NCI-H345 (cell line): ENCODE measurements around the gene SLC48A1.
"Not testable (repeated sequence)": the region's sequence is repeated elsewhere in the genome, so short reads cannot be mapped to it uniquely, and the experiment has no call there.

ENCODE experiments used
- DNase-seq: peaks from one replicate; lab custom pipeline; 2025; lab: John Stamatoyannopoulos, UW

SLC48A1 gene

GRCh38 chr12:47791351-47791746 lies 18.3 kb downstream of the SLC48A1 start:
- no peak for DNase-seq

DNA sequence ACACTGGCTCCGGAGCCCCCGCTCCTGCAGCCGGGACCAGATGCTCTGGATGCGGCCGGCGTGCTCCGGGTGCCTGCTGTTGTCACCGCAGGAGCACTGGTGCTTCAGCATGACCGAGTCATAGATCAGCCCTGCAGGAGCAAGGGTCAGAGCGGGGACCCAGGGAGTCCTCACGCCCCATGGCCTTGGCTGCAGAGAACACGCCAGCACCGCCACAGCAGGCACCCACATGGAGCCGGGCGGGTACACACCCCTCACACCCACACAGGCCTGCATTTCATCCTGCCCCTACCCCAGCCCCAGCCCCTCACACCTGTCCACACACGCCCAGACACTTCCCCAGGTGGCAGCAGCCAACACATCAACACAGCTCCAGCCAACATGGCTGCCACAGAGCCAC lies 18.8 kb downstream of the SLC48A1 start:
- DNase-seq = no peak

GRCh38 chr12:47793015-47793681 lies 20.1 kb downstream of the SLC48A1 start:
- no peak for DNase-seq

GRCh38 chr12:47794679-47795078 lies 21.6 kb downstream of the SLC48A1 start:
- no peak for DNase-seq

DNA sequence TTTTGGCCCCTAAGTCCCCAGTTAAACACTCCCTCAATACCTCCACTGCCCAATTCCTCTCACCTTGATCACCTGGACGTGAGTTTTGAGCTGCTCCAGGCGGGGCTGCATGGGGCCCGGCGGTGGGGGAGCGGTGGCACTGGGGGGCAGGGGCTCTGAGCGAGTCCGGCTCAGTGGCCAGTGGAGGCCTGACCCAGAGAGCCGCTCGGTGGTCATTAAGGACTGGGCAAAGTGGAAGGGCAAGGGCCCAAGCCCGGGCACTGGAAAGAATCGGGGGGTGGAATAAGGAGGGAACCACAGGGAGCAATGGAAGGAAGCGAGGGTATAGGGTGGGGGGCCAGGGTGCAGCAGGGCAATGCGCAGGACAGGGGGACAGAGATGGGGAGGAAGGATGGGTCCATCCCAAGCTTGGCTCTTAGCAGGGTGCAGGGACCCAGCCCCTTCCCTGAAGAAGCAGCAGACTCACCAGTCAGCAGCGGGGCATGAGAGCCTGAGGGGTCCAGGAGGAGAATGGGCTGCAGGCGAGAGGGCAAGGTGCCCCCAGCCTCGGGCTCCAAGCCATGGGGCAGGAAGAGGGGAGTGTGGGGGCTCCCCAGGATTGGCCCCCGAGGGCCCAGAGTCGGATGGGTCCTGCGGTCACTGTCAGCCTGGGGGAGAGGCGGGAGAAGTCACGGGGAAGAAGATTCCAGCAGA lies 22.2 kb downstream of the SLC48A1 start:
- DNase-seq = no peak

DNA sequence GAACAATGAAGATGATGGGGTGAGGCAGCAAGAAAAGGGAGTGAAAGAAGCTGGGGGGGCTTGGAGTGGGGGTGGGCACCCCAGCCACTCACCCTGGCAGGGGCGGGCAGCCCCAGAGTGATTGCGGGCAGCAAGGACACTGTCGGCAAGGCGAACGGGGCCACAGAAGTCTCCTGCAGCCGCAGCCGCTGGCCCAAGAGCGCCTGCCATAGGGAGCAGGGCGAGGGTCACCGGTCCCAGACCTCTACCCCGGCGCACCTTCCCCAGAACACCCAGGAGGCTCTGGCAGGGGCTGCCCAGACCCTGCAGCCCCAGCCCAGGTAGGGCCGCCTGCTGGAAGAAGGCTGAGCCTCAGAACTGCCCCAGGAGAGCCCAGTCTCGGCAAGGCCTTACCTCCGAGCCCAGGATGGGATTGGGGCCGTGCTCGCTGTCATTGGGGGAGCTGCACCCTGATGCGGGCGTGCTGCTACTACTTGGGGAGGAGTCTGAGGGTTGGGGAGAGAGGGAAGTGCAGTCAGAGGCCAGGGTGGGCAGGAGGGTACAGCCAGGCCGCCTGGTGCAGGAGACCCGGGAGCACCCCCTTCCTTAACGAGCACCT lies 22.9 kb downstream of the SLC48A1 start:
- no peak for DNase-seq

- peak; percentile 7 for DNase-seq
These were observed 24.4 kb downstream of the SLC48A1 start for GRCh38 chr12:47797441-47797840.

DNA sequence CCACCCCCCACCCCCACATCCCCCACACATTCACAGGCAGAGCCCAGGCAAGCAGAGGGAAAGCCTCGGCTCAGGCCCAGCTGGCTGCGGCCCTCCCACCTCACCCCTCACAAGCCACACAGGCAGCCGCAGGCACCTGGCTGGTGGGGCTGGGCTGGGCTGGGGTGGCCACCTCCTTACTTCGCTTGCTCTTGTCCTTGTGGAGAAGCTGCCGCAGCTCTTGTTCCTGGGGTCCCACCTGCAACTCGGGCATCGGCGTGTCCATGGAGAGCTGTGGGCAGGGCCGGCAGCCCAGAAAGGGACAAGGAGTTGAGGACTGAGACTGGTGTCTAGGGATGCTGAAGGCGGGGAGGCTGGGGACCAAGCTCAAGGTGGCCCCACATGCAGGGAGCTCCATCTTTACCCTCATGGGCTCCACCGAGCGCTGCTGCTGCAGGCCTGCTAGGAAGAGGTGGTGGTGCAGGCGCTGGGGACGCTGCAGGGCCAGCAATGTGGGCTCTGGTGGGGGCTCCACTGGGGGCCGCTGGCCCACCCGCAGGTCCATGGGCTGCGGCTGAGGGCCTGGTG lies 25.4 kb downstream of the SLC48A1 start:
- no peak for DNase-seq

- no peak for DNase-seq
These were observed 26.4 kb downstream of the SLC48A1 start for GRCh38 chr12:47799357-47799955.

GRCh38 chr12:47800582-47800981 lies 27.5 kb downstream of the SLC48A1 start:
- no peak for DNase-seq

GRCh38 chr12:47801170-47801903 lies 28.3 kb downstream of the SLC48A1 start:
- no peak for DNase-seq

- DNase-seq = no peak
These were observed 28.8 kb downstream of the SLC48A1 start for GRCh38 chr12:47801904-47802246.

DNA sequence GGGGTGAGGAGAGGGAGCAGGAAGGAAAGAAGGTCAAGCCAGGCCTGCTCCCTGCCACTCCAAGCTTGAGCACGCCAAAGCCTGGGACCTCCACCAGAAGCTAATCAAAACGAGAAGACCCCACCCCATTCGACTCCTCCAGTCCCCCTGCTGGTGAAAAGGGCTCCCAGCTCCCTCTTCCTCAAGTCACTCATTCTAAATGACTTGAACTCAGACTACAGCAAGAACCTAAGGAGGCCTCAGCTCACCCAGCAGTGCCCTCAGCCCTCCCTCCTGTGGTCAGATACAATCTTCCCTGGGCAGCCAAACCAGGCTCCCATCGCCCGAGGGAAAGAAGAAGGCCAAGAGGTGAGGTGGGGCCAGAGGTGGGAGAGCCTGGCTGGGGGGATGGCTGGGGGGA lies 29.3 kb downstream of the SLC48A1 start:
- DNase-seq = no peak

DNA sequence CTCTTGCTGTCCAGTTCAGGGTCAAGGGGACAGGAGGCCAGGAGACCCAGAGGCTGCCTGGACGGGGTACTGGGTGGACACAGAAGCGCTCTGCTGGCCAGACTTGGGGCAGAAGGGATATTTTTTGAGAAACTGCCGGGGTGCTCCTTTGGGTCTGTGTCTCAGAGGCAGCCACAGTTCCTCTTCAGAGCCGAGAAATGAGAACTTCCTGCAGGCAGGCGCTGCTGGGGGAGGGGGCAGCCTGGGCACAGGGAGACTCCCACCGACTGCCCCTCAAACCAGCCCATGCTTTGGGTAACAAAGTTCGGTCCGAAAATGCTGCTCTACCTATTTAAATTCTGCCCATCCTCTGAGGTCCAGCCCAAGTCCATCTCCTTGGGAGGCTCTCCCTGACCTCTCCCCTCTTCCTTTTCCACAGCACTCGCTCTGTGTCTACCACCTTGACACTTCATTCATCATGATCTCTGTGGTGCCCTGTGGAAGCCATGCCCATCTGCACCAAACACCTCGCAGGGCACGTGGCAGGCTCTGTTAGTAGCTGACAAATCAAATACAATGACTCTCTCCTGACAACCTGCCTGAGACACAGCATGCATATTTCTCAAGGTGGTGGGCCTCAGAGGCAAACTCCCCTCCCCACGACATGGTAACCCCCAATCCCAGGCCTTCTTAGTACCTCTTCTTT lies 30.3 kb downstream of the SLC48A1 start:
- DNase-seq = no peak

GRCh38 chr12:47804171-47804570 lies 31.1 kb downstream of the SLC48A1 start:
- no peak for DNase-seq

DNA sequence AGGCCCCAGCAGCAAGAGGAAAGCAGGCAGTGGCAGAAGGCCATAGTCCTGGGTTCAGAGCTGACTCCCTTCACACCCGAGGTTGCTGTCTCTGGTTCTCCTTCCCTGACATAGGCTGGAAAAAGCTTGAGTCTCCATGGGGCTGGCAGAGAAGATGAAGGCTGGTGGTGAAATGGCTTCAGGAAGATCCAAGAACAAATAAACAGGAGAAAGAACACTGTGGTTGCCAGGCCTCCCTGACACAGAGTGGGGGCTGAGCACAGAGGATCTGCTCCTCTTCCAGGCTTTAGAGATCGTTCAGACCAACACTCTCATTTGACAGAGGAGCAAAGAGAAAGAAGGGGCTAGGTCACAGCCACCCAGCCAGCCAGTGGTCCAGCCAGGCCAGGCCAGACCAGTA lies 32.4 kb downstream of the SLC48A1 start:
- DNase-seq = no peak

DNA sequence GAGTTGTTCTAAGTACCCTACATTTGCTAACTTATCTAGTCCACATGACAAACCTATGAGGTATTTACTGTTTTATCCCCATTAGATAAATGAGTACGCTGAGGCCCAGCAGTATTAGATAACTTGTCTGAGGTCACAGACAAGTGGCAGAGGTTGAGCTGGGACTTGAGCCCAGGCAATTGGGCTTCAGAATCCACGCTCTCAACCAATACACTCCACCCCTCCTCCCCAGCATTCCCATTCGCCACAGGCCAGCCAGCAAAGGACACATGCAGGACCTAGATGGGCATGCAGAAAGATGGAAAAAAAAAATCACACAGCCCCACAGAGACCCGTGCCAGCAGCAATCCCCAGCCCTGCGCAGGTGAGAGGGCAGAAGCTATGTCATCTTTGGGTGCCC lies 34.3 kb downstream of the SLC48A1 start:
- no peak for DNase-seq

DNA sequence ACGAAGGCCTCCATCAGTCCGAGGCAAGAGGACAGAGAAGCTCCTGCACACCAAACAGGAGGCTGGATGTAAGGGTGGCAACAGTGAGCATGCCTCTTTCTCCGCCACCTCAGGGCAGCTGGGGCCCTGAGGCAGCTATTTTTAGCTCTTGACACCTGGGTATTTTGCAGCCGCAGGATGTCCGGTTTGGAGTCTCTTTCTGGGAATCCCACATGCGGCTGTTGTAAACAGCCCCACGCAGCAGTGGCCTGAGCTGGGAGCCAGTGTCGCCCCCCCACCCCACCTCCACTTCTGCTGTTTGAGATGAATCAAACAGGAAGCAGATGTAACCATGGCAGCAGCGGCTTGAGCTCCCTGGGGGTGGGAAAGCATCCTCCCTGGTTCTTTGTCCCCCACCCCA lies 35.0 kb downstream of the SLC48A1 start:
- no peak for DNase-seq

- DNase-seq = no peak
These were observed 35.7 kb downstream of the SLC48A1 start for GRCh38 chr12:47808574-47809365.

- DNase-seq = not testable (repeated sequence)
These were observed 36.5 kb downstream of the SLC48A1 start for GRCh38 chr12:47809518-47809917.

DNA sequence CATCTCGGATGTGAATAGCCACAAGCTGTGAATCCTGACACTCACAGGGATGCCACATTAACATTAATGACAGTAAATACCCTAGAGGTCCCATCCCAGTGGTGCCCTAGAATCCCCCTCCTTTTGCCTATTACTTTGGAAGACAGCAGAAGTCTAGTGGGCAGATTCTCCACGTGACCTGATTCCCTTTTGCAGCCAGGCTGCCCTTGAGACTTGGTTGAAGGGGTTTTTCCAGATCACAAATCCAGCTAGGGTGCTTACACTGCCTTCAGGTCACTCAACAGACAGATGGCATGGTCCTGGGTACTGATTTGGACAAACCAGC lies 38.0 kb downstream of the SLC48A1 start:
- no peak for DNase-seq
